ENCODE measurements around the gene GTF3A. TPM values are rescaled to one million over a fixed set of nuclear protein-coding genes. Genes with fewer than 3 reads are reported as not detected.

Gene GTF3A
- total RNA-seq, 2 donors from 2014 or later: 54.7 to 94.2 TPM

DNA sequence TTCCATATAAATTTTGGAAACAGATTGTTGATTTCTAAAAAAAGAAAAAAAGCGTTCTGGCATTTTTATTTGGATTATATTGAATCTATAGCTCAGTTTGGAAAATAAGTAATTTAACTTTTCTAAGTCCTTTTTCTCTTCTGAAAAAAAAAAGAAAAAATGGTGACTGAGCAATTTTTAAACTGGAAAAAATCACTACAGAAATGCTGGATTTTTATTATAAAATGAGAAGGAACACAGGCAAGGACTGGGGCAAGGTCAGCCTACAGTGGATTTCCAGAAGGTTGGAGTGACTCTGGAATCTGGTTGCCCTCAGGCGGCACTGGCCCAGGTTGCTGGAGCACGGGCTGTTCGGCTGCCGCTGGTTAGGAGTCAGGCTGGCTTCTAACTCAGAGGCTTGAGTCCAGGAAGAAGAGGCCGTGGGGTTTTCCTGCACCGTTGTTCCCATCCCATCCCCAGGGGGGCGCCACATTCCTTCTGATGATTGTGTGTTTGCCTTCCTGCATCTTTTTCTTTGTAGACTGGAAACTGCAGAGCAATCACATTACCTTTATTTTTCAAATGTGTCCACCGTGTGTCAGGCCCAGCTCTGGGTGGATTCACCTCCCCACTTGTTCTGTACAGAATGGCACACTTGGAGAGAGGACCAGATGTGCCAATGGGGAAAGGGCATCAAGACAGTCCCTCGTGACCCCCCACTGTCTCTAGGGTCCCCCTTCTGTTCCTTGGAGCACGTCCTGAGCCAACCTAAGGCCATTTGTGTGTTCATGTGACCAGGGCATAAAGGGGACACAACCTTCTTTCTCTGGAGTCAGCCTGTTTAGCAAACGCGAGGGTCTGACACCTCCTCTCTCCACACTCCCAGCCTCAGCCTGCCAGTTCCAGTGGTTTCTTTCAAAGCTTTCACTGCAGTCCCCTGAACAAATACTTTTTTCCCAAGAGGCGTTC, 44.5 kb upstream of the GTF3A start:
- H3K36me3 ChIP-seq (replicated peaks in 1 of 2; ENCODE audit: insufficient read depth in 1 of 2, low read depth in 2 of 2): no peaks in the 10 kb centered on the region
- H3K9me3 ChIP-seq: no peaks in the 10 kb centered on the region
- peak in 2 of 3 donors; percentile 12 to 22 for TF ChIP-seq POLR2A (IDR thresholded peaks at IDR 0.05)
- TF ChIP-seq, protein P1, sequence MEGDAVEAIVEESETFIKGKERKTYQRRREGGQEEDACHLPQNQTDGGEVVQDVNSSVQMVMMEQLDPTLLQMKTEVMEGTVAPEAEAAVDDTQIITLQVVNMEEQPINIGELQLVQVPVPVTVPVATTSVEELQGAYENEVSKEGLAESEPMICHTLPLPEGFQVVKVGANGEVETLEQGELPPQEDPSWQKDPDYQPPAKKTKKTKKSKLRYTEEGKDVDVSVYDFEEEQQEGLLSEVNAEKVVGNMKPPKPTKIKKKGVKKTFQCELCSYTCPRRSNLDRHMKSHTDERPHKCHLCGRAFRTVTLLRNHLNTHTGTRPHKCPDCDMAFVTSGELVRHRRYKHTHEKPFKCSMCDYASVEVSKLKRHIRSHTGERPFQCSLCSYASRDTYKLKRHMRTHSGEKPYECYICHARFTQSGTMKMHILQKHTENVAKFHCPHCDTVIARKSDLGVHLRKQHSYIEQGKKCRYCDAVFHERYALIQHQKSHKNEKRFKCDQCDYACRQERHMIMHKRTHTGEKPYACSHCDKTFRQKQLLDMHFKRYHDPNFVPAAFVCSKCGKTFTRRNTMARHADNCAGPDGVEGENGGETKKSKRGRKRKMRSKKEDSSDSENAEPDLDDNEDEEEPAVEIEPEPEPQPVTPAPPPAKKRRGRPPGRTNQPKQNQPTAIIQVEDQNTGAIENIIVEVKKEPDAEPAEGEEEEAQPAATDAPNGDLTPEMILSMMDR (IDR thresholded peaks at IDR 0.05): peak; percentile 35 to 91 (median 82)
- WGBS, 2 donors: 31 to 33% methylated on average over 14 of the region's 14 CpGs
- H3K27ac ChIP-seq: peak overlapping the region in 3 of 4 donors; percentile 6 to 31 (median 21)
- no peaks in the 10 kb centered on the region for H3K27me3 ChIP-seq
- no peak overlapping the region for H3K4me3 ChIP-seq
- ATAC-seq (peak; percentile 88), DNase-seq (peak; percentile 80 to 90 (median 88))
- intact Hi-C loops (cut with DNase I): loop anchor here (10.0 kb wide), 2 partner anchors 145 to 445 kb away; no protein-coding TSS in a partner anchor
- peaks cover 10% of the 10 kb centered on the region for H3K4me1 ChIP-seq

DNA sequence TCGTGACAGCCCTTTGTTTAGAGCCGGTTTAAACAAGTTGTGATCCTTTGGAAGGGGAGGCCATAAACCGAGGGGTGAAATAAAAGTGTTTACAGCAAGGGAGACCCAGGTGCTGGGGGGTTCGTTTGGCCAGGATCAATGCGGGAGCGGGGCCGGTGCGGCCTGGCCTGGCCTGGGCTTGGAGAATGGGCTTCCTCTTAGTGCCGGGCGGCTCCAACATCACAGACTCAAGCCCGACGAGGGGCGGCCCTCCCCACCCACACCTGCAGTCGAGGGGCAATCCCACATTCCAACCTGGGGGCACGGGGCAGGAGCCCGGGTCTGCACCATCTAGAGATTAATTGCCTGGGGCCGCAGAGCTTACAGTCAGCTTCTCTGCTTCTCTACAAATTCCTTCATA, 42.8 kb upstream of the GTF3A start:
- 81% methylated on average over 12 to 17 of the region's 17 CpGs for WGBS, 2 donors

DNA sequence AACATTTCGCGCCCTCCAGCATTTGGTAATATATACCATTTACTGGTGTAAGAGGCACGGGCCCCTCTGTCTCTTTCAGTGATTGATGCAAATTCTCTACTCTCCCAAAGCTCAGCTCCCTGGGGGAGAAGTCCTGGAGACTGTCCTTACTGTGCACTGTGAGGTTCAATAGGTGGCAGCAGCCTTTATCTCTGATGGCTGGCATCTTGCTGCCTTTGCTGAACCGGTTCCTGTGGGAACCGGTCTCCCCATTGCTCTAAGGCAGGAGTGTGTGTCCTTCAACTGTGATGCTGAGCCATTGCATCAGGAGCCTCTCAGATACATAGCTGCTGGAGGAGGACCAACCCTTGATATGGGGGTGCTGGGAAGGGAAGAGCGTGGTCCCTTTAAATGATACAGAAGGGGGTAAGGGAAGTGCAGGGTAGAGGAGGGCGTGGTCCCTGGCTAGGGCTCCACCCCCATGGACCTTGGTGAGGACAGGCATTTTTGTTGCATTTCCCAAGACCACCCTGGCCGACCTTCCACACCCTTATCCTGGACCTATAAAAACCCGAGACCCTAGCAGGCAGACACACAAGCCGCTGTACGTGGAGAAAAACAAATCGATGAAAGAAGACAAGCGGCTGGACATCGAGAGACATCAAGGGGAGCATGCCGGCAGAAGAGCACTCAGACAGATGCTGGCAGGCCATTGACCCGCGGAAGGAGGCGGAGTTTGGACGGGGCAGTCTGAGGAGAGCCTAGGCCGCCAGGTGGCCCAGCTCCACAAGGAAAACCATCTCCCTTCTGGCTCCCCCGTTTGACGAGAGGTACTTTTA, 41.1 kb upstream of the GTF3A start:
- Histone ChIP-seq H3K36me3 (replicated peaks in 1 of 2; ENCODE audit: insufficient read depth in 1 of 2, low read depth in 2 of 2) (no peaks in the 10 kb centered on the region), H3K9me3 (no peaks in the 10 kb centered on the region), H3K27ac (no peak overlapping the region), H3K4me1 (no peaks in the 10 kb centered on the region), H3K27me3 (no peaks in the 10 kb centered on the region), H3K4me3 (no peak overlapping the region)
- peak; percentile 28 for ATAC-seq
- TF ChIP-seq, protein P1 (IDR thresholded peaks at IDR 0.05): peak in 3 of 7 experiments; percentile 9 to 41 (median 24)
- TF ChIP-seq POLR2A (IDR thresholded peaks at IDR 0.05): no peak
- WGBS, 2 donors: 70 to 74% methylated on average over 17 to 22 of the region's 22 CpGs
- intact Hi-C loops (cut with DNase I): loop anchor here (10.0 kb wide), 2 partner anchors 141 to 441 kb away; no protein-coding TSS in a partner anchor
- peak in 2 of 4 donors; percentile 34 to 62 for DNase-seq

More for the DNA sequence above, 42.8 kb upstream of the GTF3A start:
- Histone ChIP-seq H3K27ac (no peak overlapping the region), H3K27me3 (no peaks in the 10 kb centered on the region), H3K4me3 (no peak overlapping the region), H3K9me3 (no peaks in the 10 kb centered on the region), H3K4me1 (no peaks in the 10 kb centered on the region), H3K36me3 (replicated peaks in 1 of 2; ENCODE audit: insufficient read depth in 1 of 2, low read depth in 2 of 2) (no peaks in the 10 kb centered on the region)
- DNase-seq (no peak), ATAC-seq (no peak)
- intact Hi-C loops (cut with DNase I): loop anchor here (10.0 kb wide), 2 partner anchors 143 to 443 kb away; no protein-coding TSS in a partner anchor
- TF ChIP-seq, protein P1 (IDR thresholded peaks at IDR 0.05): no peak
- no peak for TF ChIP-seq POLR2A (IDR thresholded peaks at IDR 0.05)

DNA sequence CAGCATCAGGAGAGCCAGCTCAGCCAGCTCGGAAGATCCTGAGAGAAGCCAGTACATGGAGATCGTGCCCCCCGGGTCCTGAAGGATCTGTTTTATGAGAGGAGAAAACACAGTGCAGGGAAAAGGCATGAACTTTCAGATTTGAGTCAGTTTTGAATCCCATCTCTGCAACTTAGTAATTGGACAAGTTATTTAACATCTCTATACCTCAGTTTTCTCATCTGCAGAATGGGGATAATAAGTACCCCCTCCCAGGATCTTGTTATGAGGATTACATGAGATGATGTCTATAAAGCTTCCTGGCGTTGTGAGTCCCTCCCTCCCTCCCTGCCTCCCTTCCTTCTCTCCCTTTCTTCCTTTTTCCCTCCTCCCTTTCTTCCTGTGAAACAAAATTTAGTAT, 40.1 kb upstream of the GTF3A start:
- no peak for ATAC-seq
- H3K4me3 ChIP-seq: no peak overlapping the region
- 83 to 90% methylated on average over 4 of the region's 4 CpGs for WGBS, 2 donors
- no peak for TF ChIP-seq POLR2A (IDR thresholded peaks at IDR 0.05)
- TF ChIP-seq, protein P1 (IDR thresholded peaks at IDR 0.05): no peak
- H3K27me3 ChIP-seq: no peaks in the 10 kb centered on the region
- H3K27ac ChIP-seq: no peak overlapping the region
- no peaks in the 10 kb centered on the region for H3K4me1 ChIP-seq
- DNase-seq: no peak
- no peaks in the 10 kb centered on the region for H3K36me3 ChIP-seq (replicated peaks in 1 of 2; ENCODE audit: insufficient read depth in 1 of 2, low read depth in 2 of 2)
- H3K9me3 ChIP-seq: no peaks in the 10 kb centered on the region
- intact Hi-C loops (cut with DNase I): loop anchor here (10.0 kb wide), 2 partner anchors 141 to 441 kb away; no protein-coding TSS in a partner anchor

All from body of pancreas (tissue), 4 donors.